DOHH2 (cell line): ENCODE results near the gene EBLN1.

Source experiments
- H3F3A ChIP-seq: fragments of 200-600 bp; sonication (generic), shearing (Covaris generic); 2 replicates; pipeline ENCODE4 v1.6.0; 2016; ENCODE audit warnings: antibody characterized with exemption, mild to moderate bottlenecking; ENCODE audit not compliant: control insufficient read depth, insufficient read depth
- H3K27ac ChIP-seq: fragments of 200-600 bp; sonication (generic); 2 replicates; pipeline ENCODE4 v1.5.1; 2014; ENCODE audit warnings: low read depth, mild to moderate bottlenecking, low read length, moderate library complexity
- H3K27me3 ChIP-seq: fragments of 200-600 bp; sonication (generic); 2 replicates; pipeline ENCODE4 v1.6.1; 2014; ENCODE audit warnings: mild to moderate bottlenecking, low read length, mixed read lengths; ENCODE audit not compliant: control insufficient read depth
- H3K36me3 ChIP-seq: fragments of 200-600 bp; sonication (generic); 2 replicates; pipeline ENCODE4 v1.6.1; 2014; ENCODE audit warnings: mild to moderate bottlenecking, low read length, moderate library complexity, mixed read lengths; ENCODE audit not compliant: control insufficient read depth
- H3K4me1 ChIP-seq: fragments of 200-600 bp; sonication (generic); 2 replicates; pipeline ENCODE4 v1.6.1; 2014; ENCODE audit warnings: mild to moderate bottlenecking, low read length, mixed read lengths; ENCODE audit not compliant: control insufficient read depth
- H3K4me2 ChIP-seq: fragments of 200-600 bp; sonication (generic); 2 replicates; pipeline ENCODE4 v1.6.0; 2014; ENCODE audit warnings: mild to moderate bottlenecking, low read length, moderate library complexity
- H3K4me3 ChIP-seq: fragments of 200-600 bp; sonication (generic); 2 replicates; pipeline ENCODE4 v1.5.1; 2014; ENCODE audit warnings: mild to moderate bottlenecking, low read length, mixed read lengths
- H3K79me2 ChIP-seq: fragments of 200-600 bp; sonication (generic); 2 replicates; pipeline ENCODE4 v1.6.1; 2014; ENCODE audit warnings: mild to moderate bottlenecking, low read length, mixed read lengths; ENCODE audit not compliant: control insufficient read depth
- H3K9me2 ChIP-seq: fragments of 200-600 bp; sonication (generic); replicated peaks from 2 replicates; pipeline ENCODE4 v1.6.1; 2014; ENCODE audit warnings: mild to moderate bottlenecking, low read length, mixed read lengths; ENCODE audit not compliant: control insufficient read depth
- H3K9me3 ChIP-seq: fragments of 200-600 bp; sonication (generic); 2 replicates; pipeline ENCODE4 v1.6.1; 2014; ENCODE audit warnings: antibody characterized with exemption, low read length, mixed read lengths; ENCODE audit not compliant: control insufficient read depth, insufficient read depth
- H4K20me1 ChIP-seq: fragments of 200-600 bp; sonication (generic); 2 replicates; pipeline ENCODE4 v1.6.0; 2014; ENCODE audit warnings: low read depth, mild to moderate bottlenecking, antibody characterized with exemption, low read length, moderate library complexity; ENCODE audit not compliant: control insufficient read depth, insufficient read depth
- EZH2phosphoT487 ChIP-seq: fragments of 200-600 bp; sonication (generic); IDR thresholded peaks from 2 replicates; pipeline ENCODE4 v1.6.1; 2017; ENCODE audit warnings: borderline replicate concordance, mild to moderate bottlenecking, antibody characterized with exemption, low read length, moderate library complexity, mixed read lengths
- TF ChIP-seq, protein P1 (sequence below): fragments of 200-600 bp; sonication (generic); IDR thresholded peaks from one replicate; pipeline ENCODE4 v1.5.1; 2014; ENCODE audit warnings: antibody characterized with exemption, mild to moderate bottlenecking, low read depth, low read length; ENCODE audit not compliant: poor library complexity, severe bottlenecking

EBLN1 gene

DNA sequence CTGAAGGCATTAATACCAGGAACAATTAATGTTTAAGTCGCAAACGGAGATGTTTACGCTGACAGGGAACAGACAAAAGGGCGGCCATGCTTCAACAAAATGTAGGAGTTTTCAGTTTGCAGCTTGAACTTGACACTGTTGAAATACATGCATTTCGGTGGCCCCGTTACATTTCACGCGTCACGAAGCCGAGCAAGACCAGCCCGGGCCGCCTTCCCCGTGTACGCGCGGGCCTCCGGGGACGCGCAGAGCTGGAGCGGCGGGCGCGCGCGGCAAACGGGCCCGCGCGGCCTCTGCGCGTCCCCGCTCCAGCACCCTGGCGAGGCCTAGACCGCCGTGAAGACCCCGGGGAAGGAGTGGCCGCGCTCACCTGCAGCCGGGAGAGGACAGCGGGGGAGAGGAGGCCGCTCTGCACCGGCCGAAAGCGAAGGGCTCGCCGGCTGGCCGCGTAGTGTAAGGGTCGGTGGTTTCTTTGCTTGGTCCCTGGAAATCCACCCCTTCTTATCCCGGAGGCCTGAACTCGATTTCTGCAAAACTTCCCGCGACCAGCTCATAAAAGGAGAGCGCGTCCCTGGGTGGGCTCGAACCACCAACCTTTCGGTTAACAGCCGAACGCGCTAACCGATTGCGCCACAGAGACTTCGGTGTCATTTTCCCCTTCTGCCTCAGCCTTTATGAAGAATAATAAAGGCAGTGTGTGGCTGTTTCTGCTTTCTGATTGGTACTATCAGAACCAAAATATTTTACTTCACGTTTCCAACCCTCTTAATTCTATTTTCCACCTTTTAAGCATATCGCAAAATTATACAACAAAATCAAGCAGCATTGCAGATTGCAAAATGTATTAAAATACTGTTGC, 11.4 kb upstream of the EBLN1 start:
- no peaks in the 10 kb centered on the region for H4K20me1 ChIP-seq
- peak overlapping the region; percentile 63 for H3K4me2 ChIP-seq
- no peaks in the 10 kb centered on the region for H3K9me3 ChIP-seq
- H3K36me3 ChIP-seq = no peaks in the 10 kb centered on the region
- H3K9me2 ChIP-seq = no peaks in the 10 kb centered on the region
- H3F3A ChIP-seq = peaks cover 3% of the 10 kb centered on the region; the same call in 1 of the 2 replicates
- H3K27me3 ChIP-seq = peaks cover 20% of the 10 kb centered on the region
- H3K79me2 ChIP-seq = no peaks in the 10 kb centered on the region
- TF ChIP-seq EZH2phosphoT487 = no peak
- TF ChIP-seq, protein P1, sequence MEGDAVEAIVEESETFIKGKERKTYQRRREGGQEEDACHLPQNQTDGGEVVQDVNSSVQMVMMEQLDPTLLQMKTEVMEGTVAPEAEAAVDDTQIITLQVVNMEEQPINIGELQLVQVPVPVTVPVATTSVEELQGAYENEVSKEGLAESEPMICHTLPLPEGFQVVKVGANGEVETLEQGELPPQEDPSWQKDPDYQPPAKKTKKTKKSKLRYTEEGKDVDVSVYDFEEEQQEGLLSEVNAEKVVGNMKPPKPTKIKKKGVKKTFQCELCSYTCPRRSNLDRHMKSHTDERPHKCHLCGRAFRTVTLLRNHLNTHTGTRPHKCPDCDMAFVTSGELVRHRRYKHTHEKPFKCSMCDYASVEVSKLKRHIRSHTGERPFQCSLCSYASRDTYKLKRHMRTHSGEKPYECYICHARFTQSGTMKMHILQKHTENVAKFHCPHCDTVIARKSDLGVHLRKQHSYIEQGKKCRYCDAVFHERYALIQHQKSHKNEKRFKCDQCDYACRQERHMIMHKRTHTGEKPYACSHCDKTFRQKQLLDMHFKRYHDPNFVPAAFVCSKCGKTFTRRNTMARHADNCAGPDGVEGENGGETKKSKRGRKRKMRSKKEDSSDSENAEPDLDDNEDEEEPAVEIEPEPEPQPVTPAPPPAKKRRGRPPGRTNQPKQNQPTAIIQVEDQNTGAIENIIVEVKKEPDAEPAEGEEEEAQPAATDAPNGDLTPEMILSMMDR = no peak
- H3K27ac ChIP-seq = peak overlapping the region; percentile 31; the same call in 1 of the 2 replicates
- peaks cover 14% of the 10 kb centered on the region for H3K4me1 ChIP-seq
- H3K4me3 ChIP-seq = peak overlapping the region; percentile 72

DNA sequence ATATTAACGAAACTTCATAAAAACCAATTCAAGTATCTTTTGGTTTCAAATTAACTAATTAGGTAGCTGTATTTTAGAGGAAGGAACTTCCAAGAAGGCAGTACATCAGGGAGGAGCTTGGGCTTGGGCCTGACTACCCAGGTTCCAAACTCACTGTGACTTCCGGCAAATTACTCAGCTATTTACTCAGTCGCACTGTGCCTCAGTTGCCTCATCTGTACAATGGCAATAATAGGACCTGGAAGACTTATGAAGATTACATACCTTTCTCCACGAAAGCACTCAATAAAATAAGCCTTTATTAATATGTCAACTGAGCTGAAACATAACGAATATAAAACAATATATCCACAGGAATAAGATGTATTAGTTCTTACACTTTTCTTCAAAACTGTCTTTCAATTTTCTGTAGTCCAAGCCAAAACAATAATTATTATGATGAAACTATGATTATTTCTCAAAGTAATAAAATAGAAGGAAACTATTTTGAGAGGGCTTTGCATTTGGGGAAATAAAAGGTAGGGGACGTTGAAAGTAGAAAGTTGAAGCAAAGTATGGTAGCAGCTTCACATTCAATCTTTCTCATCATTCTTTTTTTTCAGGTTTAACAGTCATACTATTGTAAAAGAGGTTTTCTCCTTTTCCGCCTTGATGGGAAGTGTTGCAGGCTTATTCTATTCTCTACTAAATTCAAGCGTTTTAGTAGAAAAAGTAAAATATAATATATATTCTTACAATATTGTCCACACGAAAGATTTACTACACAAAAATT, 10.5 kb upstream of the EBLN1 start:
- peak overlapping the region; percentile 16; the same call in 1 of the 2 replicates for H3K27ac ChIP-seq
- H3K9me3 ChIP-seq = no peaks in the 10 kb centered on the region

GRCh38 chr10:22226599-22226998, 8.8 kb upstream of the EBLN1 start:
- H3K4me3 ChIP-seq = no peak overlapping the region
- no peak overlapping the region for H3K27ac ChIP-seq
- no peaks in the 10 kb centered on the region for H3K9me2 ChIP-seq
- H3F3A ChIP-seq = peaks cover 3% of the 10 kb centered on the region; the same call in 1 of the 2 replicates
- peaks cover 14% of the 10 kb centered on the region for H3K4me1 ChIP-seq
- no peaks in the 10 kb centered on the region for H4K20me1 ChIP-seq
- peaks cover 14% of the 10 kb centered on the region for H3K27me3 ChIP-seq
- H3K36me3 ChIP-seq = no peaks in the 10 kb centered on the region
- no peaks in the 10 kb centered on the region for H3K79me2 ChIP-seq
- no peaks in the 10 kb centered on the region for H3K9me3 ChIP-seq
- H3K4me2 ChIP-seq = no peak overlapping the region
- TF ChIP-seq EZH2phosphoT487 = no peak
- TF ChIP-seq, protein P1 = no peak

More for the DNA sequence above, 10.5 kb upstream of the EBLN1 start:
- H3K4me2 ChIP-seq = peak overlapping the region; percentile 63
- H4K20me1 ChIP-seq = no peaks in the 10 kb centered on the region
- peaks cover 14% of the 10 kb centered on the region for H3K4me1 ChIP-seq
- H3F3A ChIP-seq = peaks cover 3% of the 10 kb centered on the region; the same call in 1 of the 2 replicates
- peak overlapping the region; percentile 72 for H3K4me3 ChIP-seq
- H3K79me2 ChIP-seq = no peaks in the 10 kb centered on the region
- H3K27me3 ChIP-seq = peaks cover 20% of the 10 kb centered on the region
- H3K36me3 ChIP-seq = no peaks in the 10 kb centered on the region
- no peak for TF ChIP-seq EZH2phosphoT487
- TF ChIP-seq, protein P1 = no peak
- no peaks in the 10 kb centered on the region for H3K9me2 ChIP-seq
